GM23338 (cell line): ENCODE data around the gene NUTF2. TPM values are rescaled to one million over a fixed set of nuclear protein-coding genes. Genes with fewer than 3 reads are reported as not detected.

ENCODE experiments used
- ATAC-seq: fragments of 200-7000 bp; cut with Tn5 transposase; 3 replicates; pipeline ENCODE4 v1.9.1; 2020
- DNase-seq: peaks from one replicate; pipeline ENCODE4 v3.0.0-alpha.2; 2015; ENCODE audit warnings: low spot score
- H2AFZ ChIP-seq: fragments of 200-600 bp; sonication (generic); 2 replicates; pipeline ENCODE4 v1.8.0; 2016; ENCODE audit warnings: antibody characterized with exemption, mild to moderate bottlenecking, moderate library complexity
- H3F3A ChIP-seq: fragments of 200-600 bp; sonication (generic); replicated peaks from 2 replicates; pipeline ENCODE4 v1.8.0; 2017; ENCODE audit warnings: antibody characterized with exemption, mixed run types, low read depth
- H3K27ac ChIP-seq: fragments of 200-600 bp; sonication (generic); 2 replicates; pipeline ENCODE4 v1.6.1; 2016; ENCODE audit warnings: low read depth
- H3K27me3 ChIP-seq: fragments of 200-600 bp; sonication (generic); 2 replicates; pipeline ENCODE4 v1.8.0; 2016; ENCODE audit warnings: mild to moderate bottlenecking, mixed run types, moderate library complexity; ENCODE audit not compliant: insufficient read depth
- H3K36me3 ChIP-seq: fragments of 200-600 bp; sonication (generic); 2 replicates; pipeline ENCODE4 v1.8.0; 2016; ENCODE audit warnings: mild to moderate bottlenecking; ENCODE audit not compliant: insufficient read depth
- H3K4me1 ChIP-seq: fragments of 200-600 bp; sonication (generic); 2 replicates; pipeline ENCODE4 v1.8.0; 2016; ENCODE audit warnings: mild to moderate bottlenecking, moderate library complexity; ENCODE audit not compliant: insufficient read depth
- H3K4me2 ChIP-seq: fragments of 200-600 bp; sonication (generic); 2 replicates; pipeline ENCODE4 v1.7.1; 2017; ENCODE audit warnings: mixed run types
- H3K4me3 ChIP-seq: fragments of 200-600 bp; sonication (generic); 2 replicates; pipeline ENCODE4 v1.6.1; 2016; ENCODE audit warnings: mixed run types
- H3K79me2 ChIP-seq: fragments of 200-600 bp; sonication (generic); replicated peaks from 2 replicates; pipeline ENCODE4 v1.8.0; 2017; ENCODE audit warnings: mild to moderate bottlenecking; ENCODE audit not compliant: insufficient read depth
- H3K9me2 ChIP-seq: fragments of 200-600 bp; sonication (generic); 2 replicates; pipeline ENCODE4 v1.8.0; 2017; ENCODE audit not compliant: insufficient read depth
- H4K20me1 ChIP-seq: fragments of 200-600 bp; sonication (generic); replicated peaks from 2 replicates; pipeline ENCODE4 v1.8.0; 2017; ENCODE audit warnings: mild to moderate bottlenecking; ENCODE audit not compliant: insufficient read depth
- H3K27ac Mint-ChIP-seq: 2 replicates; pipeline ENCODE4 v1.8.0; 2020; ENCODE audit warnings: inconsistent platforms, mild to moderate bottlenecking, moderate library complexity, mixed read lengths
- H3K27me3 Mint-ChIP-seq: 3 replicates; pipeline ENCODE4 v1.8.0; 2022; ENCODE audit warnings: low read depth, mild to moderate bottlenecking, moderate library complexity, mixed read lengths, inconsistent platforms; ENCODE audit not compliant: insufficient read depth, poor library complexity
- H3K36me3 Mint-ChIP-seq: 3 replicates; pipeline ENCODE4 v1.8.0; 2021; ENCODE audit warnings: low read depth, mild to moderate bottlenecking, inconsistent platforms, moderate library complexity, mixed read lengths
- H3K4me1 Mint-ChIP-seq: 3 replicates; pipeline ENCODE4 v1.8.0; 2020; ENCODE audit warnings: mild to moderate bottlenecking, inconsistent platforms, mixed read lengths
- H3K4me3 Mint-ChIP-seq: 3 replicates; pipeline ENCODE4 v1.8.0; 2021; ENCODE audit warnings: moderate library complexity, mild to moderate bottlenecking, inconsistent platforms, mixed read lengths
- H3K9me3 Mint-ChIP-seq: 3 replicates; pipeline ENCODE4 v1.8.0; 2020; ENCODE audit warnings: moderate library complexity, mild to moderate bottlenecking, inconsistent platforms, mixed read lengths
- EZH2 ChIP-seq: fragments of 200-600 bp; sonication (generic); IDR thresholded peaks from one replicate; pipeline ENCODE4 v1.8.0; 2017; ENCODE audit warnings: antibody characterized with exemption, mild to moderate bottlenecking, low read depth; ENCODE audit not compliant: unreplicated experiment
- EZH2phosphoT487 ChIP-seq: fragments of 200-600 bp; sonication (generic); IDR thresholded peaks from one replicate; pipeline ENCODE4 v1.8.1; 2018; ENCODE audit warnings: antibody characterized with exemption; ENCODE audit not compliant: unreplicated experiment
- STAT1 ChIP-seq: IDR thresholded peaks from one replicate; pipeline ENCODE4 v1.6.1; 2016; ENCODE audit warnings: antibody characterized with exemption; ENCODE audit not compliant: unreplicated experiment
- ZNF114 ChIP-seq: fragments of 250-450 bp; sonication (Bioruptor Pico); IDR thresholded peaks from 2 replicates; pipeline ENCODE4 v1.5.0; 2020; ENCODE audit warnings: mild to moderate bottlenecking, moderate library complexity
- ZNF331 ChIP-seq: fragments of 250-450 bp; sonication (Bioruptor Pico); IDR thresholded peaks from 2 replicates; pipeline ENCODE4 v1.5.0; 2020; ENCODE audit warnings: low read depth, mild to moderate bottlenecking, moderate library complexity
- ZNF462 ChIP-seq: fragments of 250-450 bp; sonication (Bioruptor Pico); IDR thresholded peaks from 2 replicates; pipeline ENCODE4 v1.5.0; 2020; ENCODE audit warnings: mild to moderate bottlenecking, moderate library complexity
- polyA plus RNA-seq: library from polyadenylated mRNA; unstranded; fragments of >200 nt; fragmentation: Nextera tagmentation; extraction: Ambion mirVana; gene quantifications from 2 replicates; pipeline ENCODE4 v1.2.1, GENCODE V29; 2016
- total RNA-seq: library from RNA; depleted of rRNA; stranded (reverse); fragments of >200 nt; shearing (Covaris generic); gene quantifications from 2 replicates; pipeline ENCODE4 v1.2.3, GENCODE V29; 2014
- TF ChIP-seq, protein P1 (sequence below): IDR thresholded peaks from 2 replicates; pipeline ENCODE4 v1.6.1; 2016; ENCODE audit warnings: antibody characterized with exemption
- TF ChIP-seq, protein P2 (sequence below), 2 experiments: fragments of 200-600 bp in 1 of 2; sonication (generic) in 1 of 2; conservative IDR thresholded peaks; 2 replicates each; pipeline versions ENCODE4 v1.5.1 to v1.6.1; 2016 to 2017; ENCODE audit warnings: antibody characterized with exemption in 2 of 2, low read depth in 2 of 2, mild to moderate bottlenecking in 2 of 2, moderate library complexity in 1 of 2

The NUTF2 gene
- total and polyA plus RNA-seq, 2 experiments from 2014 or later, result 321 to 391 TPM

DNA sequence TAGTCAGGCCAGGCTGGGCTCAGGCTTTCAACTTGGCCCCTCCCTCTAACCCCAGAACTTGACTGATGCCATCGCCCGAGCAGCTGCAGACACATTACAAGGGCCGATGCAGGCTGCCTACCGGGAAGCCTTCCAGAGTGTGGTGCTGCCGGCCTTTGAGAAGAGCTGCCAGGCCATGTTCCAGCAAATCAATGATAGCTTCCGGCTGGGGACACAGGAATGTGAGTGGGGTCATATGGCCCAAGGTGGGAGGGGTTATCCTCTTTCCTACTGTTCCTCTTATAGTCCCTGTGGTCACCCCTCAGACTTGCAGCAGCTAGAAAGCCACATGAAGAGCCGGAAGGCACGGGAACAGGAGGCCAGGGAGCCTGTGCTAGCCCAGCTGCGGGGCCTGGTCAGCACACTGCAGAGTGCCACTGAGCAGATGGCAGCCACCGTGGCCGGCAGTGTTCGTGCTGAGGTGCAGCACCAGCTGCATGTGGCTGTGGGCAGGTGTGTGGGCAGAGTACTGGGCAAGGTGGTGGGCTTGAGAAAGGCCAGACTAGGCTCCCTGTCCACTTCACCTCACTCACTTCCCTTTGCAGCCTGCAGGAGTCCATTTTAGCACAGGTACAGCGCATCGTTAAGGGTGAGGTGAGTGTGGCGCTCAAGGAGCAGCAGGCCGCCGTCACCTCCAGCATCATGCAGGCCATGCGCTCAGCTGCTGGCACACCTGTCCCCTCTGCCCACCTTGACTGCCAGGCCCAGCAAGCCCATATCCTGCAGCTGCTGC, 35.8 kb downstream of the NUTF2 start:
- H3K36me3 Mint-ChIP-seq, result peaks cover 53% of the 10 kb centered on the region

More for the DNA sequence above, 35.8 kb downstream of the NUTF2 start:
- no peaks in the 10 kb centered on the region for H3K9me2 ChIP-seq
- no peaks in the 10 kb centered on the region for H3K27me3 ChIP-seq
- H4K20me1 ChIP-seq, result no peaks in the 10 kb centered on the region; the same call in 1 of the 2 replicates
- ATAC-seq (no peak), DNase-seq (no peak)
- Mint-ChIP-seq H3K27ac (no peak overlapping the region), H3K4me3 (no peak overlapping the region), H3K27me3 (peaks cover 20% of the 10 kb centered on the region), H3K4me1 (peaks cover 22% of the 10 kb centered on the region), H3K9me3 (no peaks in the 10 kb centered on the region; the same call in 2 of the 3 replicates)
- no peak overlapping the region for H3K27ac ChIP-seq
- no peak overlapping the region for H2AFZ ChIP-seq
- peaks cover 26% of the 10 kb centered on the region; the same call in 1 of the 2 replicates for H3F3A ChIP-seq
- H3K79me2 ChIP-seq, result no peaks in the 10 kb centered on the region
- TF ChIP-seq, protein P1, sequence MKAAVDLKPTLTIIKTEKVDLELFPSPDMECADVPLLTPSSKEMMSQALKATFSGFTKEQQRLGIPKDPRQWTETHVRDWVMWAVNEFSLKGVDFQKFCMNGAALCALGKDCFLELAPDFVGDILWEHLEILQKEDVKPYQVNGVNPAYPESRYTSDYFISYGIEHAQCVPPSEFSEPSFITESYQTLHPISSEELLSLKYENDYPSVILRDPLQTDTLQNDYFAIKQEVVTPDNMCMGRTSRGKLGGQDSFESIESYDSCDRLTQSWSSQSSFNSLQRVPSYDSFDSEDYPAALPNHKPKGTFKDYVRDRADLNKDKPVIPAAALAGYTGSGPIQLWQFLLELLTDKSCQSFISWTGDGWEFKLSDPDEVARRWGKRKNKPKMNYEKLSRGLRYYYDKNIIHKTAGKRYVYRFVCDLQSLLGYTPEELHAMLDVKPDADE, result no peak
- no peak for TF ChIP-seq EZH2phosphoT487
- no peak for TF ChIP-seq ZNF331 (CRISPR knock-in tag)
- TF ChIP-seq ZNF114 (CRISPR knock-in tag), result no peak
- no peak for TF ChIP-seq EZH2
- TF ChIP-seq, protein P2, sequence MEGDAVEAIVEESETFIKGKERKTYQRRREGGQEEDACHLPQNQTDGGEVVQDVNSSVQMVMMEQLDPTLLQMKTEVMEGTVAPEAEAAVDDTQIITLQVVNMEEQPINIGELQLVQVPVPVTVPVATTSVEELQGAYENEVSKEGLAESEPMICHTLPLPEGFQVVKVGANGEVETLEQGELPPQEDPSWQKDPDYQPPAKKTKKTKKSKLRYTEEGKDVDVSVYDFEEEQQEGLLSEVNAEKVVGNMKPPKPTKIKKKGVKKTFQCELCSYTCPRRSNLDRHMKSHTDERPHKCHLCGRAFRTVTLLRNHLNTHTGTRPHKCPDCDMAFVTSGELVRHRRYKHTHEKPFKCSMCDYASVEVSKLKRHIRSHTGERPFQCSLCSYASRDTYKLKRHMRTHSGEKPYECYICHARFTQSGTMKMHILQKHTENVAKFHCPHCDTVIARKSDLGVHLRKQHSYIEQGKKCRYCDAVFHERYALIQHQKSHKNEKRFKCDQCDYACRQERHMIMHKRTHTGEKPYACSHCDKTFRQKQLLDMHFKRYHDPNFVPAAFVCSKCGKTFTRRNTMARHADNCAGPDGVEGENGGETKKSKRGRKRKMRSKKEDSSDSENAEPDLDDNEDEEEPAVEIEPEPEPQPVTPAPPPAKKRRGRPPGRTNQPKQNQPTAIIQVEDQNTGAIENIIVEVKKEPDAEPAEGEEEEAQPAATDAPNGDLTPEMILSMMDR (conservative IDR thresholded peaks at IDR 0.05; ENCODE audit: low read depth in 2 of 2), result no peak
- TF ChIP-seq STAT1, result no peak
- TF ChIP-seq ZNF462 (CRISPR knock-in tag), result no peak
- H3K4me3 ChIP-seq, result no peak overlapping the region
- H3K4me2 ChIP-seq, result no peak overlapping the region
- H3K4me1 ChIP-seq, result peaks cover 26% of the 10 kb centered on the region
- H3K36me3 ChIP-seq, result peaks cover 16% of the 10 kb centered on the region; the same call in 1 of the 2 replicates
